Stimulated activated CD8-positive, alpha-beta memory T cell treated with anti-CD3 and anti-CD28 coated beads, Interleukin-12 subunit alpha, Interleukin-12 subunit beta, amount 100 ng/mL, for 1 hour (primary cell): Measurements from ENCODE around the gene DAZAP1.
A peak's percentile ranks its signal among the peaks of the same experiment; 100 is the strongest.

ENCODE experiments used
- DNase-seq: peaks from one replicate; pipeline ENCODE4 v3.0.0-alpha.2; 2020; ENCODE audit warnings: low read depth

The DAZAP1 gene

DNA sequence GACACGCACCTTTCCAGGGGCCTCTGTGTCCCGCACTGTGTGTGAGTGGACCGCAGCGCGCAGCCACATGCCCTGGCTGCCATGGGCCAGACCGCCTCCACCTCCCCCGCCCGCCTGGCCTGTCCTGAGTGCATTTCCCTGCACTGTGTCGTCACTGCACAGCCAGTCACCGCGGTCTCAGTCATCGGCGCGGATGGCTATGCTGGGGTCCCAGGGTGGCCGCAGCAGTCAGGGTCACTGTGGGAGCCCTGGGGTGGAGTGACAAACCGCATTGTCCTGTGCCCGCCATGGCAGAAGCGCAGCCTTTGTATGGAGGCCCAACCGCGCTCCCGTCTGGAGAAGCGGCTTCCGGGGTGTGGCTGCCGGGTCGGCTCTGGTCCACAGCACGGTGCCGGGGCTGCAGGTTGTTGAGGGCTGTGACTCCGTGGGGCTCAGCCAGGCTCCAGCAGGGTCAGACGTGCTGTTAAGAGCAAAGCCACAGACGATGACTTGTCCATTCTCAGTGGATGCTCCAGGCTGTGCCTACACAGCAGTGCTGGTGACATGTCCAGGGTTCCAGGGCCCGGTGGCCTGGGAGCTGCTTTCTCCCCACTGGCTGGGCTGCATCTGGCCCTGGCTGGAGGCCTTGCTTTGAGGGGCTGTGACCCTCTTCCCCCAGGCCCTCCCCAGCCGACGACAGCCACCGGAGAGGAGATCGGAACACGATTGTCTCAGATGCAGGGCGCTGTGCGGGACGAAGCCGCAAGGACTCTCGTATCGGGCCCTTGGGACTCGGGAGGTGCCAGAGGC, 30.0 kb upstream of the DAZAP1 start:
- no peak for DNase-seq

- DNase-seq: no peak
Measured at GRCh38 chr19:1377965-1378785, 29.2 kb upstream of the DAZAP1 start.

DNA sequence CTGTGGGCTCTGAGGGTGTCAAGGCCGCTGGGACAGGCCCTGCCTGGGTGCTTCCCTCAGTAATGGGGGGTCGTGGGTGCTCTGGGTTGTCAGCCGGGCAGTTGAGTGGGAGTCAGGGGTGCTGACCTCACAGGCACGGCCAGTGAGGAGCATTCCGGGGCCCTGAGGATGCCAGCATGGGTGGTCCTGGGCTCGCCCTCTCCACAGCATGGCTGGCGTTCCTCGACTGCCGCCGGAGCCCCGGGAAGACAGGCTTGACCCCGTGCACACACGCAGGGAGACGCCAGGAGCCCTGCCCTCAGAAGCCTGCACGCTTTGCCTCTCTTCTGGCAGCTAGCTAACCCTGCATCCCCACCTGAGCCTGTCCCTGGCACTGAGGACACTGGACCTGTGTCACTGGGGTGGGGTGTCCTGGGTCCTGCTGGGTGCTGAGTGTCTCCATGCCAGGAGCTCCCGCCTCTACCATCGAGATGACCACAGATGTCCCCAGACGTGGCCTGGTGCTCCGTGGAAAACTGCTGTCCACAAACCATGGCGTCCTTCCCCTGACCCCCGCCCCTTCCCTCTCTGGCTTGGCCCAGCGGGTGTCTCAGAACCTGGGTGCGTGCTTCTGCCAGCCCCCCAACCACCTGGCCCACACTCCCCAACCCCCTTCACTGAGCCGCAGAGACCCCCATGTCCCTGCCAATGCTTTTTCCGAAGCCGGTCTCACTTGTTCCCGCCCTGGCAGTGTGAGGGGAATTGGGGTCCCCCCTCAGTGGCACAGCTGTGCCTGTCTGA, 28.1 kb upstream of the DAZAP1 start:
- no peak for DNase-seq

DNA sequence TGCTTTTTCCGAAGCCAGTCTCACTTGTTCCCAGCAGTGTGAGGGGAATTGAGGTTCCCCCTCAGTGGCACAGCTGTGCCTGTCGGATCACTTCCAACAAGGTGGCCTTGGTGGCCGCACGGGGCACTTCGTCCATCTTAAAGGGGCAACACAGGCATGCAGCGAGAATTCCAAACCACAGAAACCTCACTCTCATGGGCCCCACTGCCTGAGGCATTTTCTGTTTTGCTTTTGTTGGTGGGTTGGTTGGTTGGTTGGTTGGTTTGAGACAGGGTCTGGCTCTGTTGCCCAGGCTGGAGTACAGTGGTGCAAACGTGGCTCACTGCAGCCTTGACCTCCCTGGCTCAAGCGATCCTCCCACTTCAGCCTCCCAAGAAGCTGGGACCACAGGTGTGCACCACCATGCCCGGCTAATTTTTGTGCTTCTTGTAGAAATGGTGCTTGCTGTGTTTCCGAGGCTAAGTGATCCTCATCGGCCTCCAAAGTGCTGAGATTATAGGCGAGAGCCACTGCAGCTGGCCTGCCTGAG, 27.4 kb upstream of the DAZAP1 start:
- DNase-seq: no peak

GRCh38 chr19:1382250-1382649, 25.1 kb upstream of the DAZAP1 start:
- DNase-seq: no peak

DNA sequence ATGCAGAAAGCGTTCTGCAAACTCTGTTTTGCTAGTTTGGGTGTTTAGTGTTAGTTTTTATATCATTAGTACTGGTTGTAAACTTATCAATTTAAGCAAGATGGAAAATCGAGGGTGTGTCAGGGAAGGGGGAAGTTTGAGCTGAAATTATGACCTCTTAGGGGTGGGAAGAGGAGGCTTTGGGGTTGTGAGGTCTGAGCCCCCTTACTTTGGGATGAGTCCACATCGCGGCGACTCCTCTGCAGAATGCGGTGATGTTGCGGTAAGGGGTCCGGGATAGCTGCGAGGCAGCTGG, 24.4 kb upstream of the DAZAP1 start:
- DNase-seq: no peak

GRCh38 chr19:1383312-1384084, 23.9 kb upstream of the DAZAP1 start, which contains the start of gene NDUFS7:
NDUFS7 (plus strand) TSS chr19:1383907; CDS start chr19:1383927, 20 bp downstream.
- DNase-seq: peak; percentile 93

- DNase-seq: no peak
Measured at GRCh38 chr19:1384085-1384462, 23.3 kb upstream of the DAZAP1 start.

DNA sequence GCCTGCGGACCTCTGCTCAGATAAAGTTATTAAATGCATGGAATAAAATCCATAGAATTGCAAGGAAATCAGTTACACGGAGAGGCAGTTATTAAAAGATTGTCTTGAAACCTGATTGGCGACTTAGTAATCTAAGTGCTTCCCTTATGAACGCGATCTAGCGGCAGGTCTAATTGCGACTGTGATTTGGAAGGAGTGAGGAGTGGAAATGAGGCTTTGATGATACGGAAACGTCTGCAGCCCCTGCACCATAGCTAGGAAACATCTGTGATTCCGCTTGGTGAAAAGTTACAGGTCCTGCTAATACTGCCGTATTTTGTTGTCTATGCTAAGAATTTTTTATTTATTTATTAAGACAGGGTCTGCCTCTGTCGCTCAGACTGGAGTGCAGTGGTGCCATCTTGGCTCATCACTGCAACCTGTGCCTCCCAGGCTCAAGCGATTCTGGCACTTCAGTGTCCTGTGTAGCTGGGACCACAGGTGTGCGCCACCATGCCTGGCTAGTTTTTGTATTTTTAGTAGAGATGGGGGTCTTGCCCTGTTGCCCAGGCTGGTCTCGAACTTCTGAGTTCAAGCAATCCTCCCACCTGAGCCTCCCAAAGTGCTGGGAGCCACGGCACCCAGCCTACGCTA, 22.8 kb upstream of the DAZAP1 start:
- DNase-seq: no peak

DNA sequence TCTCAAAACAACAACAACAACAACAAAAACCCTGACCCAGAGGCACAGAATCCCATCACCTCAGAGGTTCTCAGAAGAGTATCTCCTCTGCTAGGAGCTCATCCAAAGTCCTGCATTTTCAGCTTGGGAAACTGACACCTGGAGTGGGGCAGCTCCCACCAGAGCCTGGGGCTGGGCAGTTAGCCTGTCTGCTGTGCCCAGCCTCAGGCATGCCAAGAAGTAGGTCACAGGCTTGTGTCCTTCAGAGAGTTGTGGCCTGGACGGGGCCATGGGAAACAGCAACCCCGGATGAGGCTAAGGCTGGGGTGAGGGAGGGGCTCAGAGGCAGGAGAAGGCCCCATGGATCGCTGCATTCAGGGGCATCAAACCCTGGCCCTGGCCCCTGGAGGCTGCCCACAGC, 21.6 kb upstream of the DAZAP1 start:
- no peak for DNase-seq

- no peak for DNase-seq
Measured at GRCh38 chr19:1386945-1387683, 20.3 kb upstream of the DAZAP1 start.

DNA sequence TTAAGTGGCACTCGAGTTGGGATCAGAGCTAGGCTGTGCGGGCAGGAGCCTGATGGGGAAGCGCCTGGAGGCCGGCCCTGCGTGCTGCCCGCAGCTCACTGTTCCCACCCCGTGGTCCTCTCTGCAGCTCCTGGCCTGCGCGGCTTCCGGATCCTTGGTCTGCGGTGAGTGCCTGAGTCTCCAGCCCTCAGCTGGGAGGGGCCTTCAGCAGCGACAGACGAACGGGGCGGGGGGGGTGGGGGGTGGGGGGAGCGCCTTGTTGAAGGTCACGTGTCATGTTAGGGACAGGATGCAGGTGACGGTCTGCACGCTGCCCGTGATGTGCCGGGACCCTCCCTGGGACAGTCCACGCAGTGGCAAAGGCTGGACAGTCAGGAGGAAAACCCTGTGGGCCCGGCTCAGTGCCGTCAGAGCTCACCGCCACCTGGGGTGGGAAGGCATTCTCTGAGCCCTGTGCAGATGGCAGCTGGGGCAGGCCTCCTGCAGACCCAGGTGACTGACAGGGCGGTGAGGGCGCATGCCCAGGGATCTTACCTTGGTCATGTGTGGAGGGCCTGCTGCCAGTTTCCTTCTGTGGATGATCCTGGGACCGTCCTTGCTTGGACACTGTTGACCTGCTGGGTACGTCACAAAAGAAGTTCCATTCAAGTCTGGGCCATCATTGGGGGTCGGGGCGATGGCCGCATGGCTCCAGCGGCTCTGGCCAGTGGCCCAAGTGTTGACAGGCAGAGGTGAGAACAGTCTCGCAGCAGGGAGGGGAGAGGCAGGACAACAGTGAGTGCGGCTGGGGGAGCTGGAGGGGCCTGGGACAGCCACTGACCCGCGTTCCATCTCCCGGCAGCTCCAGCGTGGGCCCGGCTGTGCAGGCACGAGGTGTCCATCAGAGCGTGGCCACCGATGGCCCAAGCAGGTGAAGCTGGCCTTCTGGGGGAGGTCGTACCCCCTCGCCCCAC, 19.4 kb upstream of the DAZAP1 start:
- DNase-seq: no peak

DNA sequence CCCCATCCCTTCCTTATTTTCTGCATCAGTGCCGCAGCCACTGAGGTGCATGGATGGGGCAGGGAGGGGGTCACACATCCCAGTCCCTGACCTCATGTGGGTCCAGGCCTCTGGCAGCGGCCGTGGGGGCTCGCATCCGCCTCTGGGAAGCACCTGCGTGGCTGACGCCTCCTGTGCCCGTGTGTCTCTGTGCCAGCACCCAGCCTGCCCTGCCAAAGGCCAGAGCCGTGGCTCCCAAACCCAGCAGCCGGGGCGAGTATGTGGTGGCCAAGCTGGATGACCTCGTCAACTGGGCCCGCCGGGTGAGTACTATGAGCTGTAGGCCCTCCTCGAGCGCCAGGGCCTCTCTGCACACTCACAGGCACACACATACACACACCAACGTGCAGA, 18.8 kb upstream of the DAZAP1 start:
- no peak for DNase-seq

GRCh38 chr19:1389033-1389940, 18.1 kb upstream of the DAZAP1 start:
- DNase-seq: no peak

GRCh38 chr19:1390890-1391423, 16.4 kb upstream of the DAZAP1 start:
- no peak for DNase-seq

DNA sequence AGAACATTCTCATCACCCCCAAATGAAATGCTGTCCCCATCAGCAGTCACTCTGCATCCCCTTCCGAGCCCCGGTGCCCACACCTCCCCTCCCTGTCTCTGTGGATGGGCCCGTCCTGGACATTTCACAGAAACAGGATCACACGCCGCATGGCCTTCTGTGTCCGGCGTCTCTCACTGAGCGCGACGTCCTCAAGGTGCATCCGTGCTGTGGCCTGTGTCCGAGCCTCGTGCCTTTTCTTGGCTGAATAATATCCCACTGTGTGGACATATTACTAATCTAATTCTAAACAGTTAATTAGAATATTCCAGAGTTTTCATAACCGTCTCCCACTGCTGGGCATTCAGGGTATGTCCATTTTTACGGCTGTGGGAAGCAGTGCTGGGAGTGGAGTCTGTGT, 15.0 kb upstream of the DAZAP1 start:
- DNase-seq: no peak

DNA sequence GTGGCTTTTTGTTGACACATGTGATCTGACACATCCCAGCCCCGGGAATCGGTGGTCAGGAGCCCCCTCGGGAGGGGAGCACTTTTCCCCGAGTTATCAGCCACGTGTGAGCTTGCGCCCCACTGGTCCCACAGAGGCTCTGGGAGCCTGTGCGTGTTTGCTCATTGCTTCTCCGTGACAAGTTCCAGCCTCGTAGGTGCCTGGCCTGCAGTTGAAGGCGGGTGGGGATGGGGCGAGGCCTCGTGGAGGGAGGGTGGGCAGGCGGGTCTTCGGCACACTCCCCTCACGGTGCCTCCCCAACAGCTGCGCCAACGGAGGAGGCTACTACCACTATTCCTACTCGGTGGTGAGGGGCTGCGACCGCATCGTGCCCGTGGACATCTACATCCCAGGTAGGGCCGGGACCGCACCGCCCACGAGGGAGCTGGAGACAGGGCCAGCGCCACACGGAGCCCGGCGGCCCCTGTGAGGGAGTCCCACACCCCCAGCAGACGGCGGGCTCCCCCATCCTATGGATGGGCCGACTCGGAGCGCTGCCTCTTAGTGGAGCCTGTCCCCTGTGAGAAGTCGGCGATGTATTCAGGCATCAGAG, 14.4 kb upstream of the DAZAP1 start:
- no peak for DNase-seq

GRCh38 chr19:1393841-1394240, 13.5 kb upstream of the DAZAP1 start:
- DNase-seq: no peak
